Gastrocnemius medialis (tissue), 4 donors: ENCODE results near the gene NTMT1. TPM values are rescaled to one million over a fixed set of nuclear protein-coding genes. Genes with fewer than 3 reads are reported as not detected.
A peak's percentile ranks its signal among the peaks of the same experiment; 100 is the strongest.

Source experiments
- ATAC-seq, 2 donors: fragments of 150-250 bp; one replicate each; pipeline ENCODE4 v1.9.1; 2016
- DNase-seq, 2 donors: peaks; one replicate each; pipeline ENCODE4 v3.0.0-alpha.2; 2019
- H3K27ac ChIP-seq, 4 donors: fragments of 200-600 bp; sonication (generic); 1 replicate in 1 of 4; 2 replicates in 3 of 4; pipeline ENCODE4 v1.5.1; 2016 to 2018; ENCODE audit warnings: mild to moderate bottlenecking in 2 of 4, moderate library complexity in 1 of 4
- H3K27me3 ChIP-seq, 3 donors: fragments of 200-600 bp; sonication (generic) in 2 of 3; 1 replicate in 1 of 3; 2 replicates in 2 of 3; pipeline versions ENCODE4 v1.5.1 to v1.6.0; 2016 to 2019; ENCODE audit warnings: mild to moderate bottlenecking in 1 of 3, moderate library complexity in 1 of 3
- H3K36me3 ChIP-seq, 2 donors: fragments of 200-600 bp; sonication (generic) in 1 of 2; one replicate each; pipeline ENCODE4 v1.5.1; 2017 to 2018
- H3K4me1 ChIP-seq, 2 donors: fragments of 200-600 bp; sonication (generic) in 1 of 2; one replicate each; pipeline ENCODE4 v1.5.1; 2016 to 2017; ENCODE audit warnings: mild to moderate bottlenecking in 2 of 2
- H3K4me3 ChIP-seq, 4 donors: fragments of 200-600 bp; sonication (generic) in 3 of 4; 1 replicate in 1 of 4; 2 replicates in 3 of 4; pipeline ENCODE4 v1.5.1; 2016 to 2019; ENCODE audit warnings: mild to moderate bottlenecking in 2 of 4
- H3K9me3 ChIP-seq, 3 donors: fragments of 200-600 bp; sonication (generic) in 2 of 3; 1 replicate in 1 of 3; 2 replicates in 2 of 3; pipeline ENCODE4 v1.5.1; 2016 to 2019
- CTCF ChIP-seq, 5 experiments: fragments of 450-650 bp in 3 of 5; fragments of 200-600 bp in 2 of 5; sonication (generic) in 2 of 5; IDR thresholded peaks in 4 of 5; conservative IDR thresholded peaks in 1 of 5; 1 replicate in 4 of 5; 2 replicates in 1 of 5; pipeline ENCODE4 v1.5.1; 2016 to 2019; ENCODE audit warnings: antibody characterized with exemption in 5 of 5, mild to moderate bottlenecking in 3 of 5, moderate library complexity in 3 of 5
- POLR2A ChIP-seq, 2 donors: fragments of 450-650 bp; IDR thresholded peaks; one replicate each; pipeline ENCODE4 v1.6.1; 2017; ENCODE audit warnings: antibody characterized with exemption in 2 of 2, mild to moderate bottlenecking in 2 of 2, moderate library complexity in 2 of 2
- in situ Hi-C, 4 donors: fragments of 200-750 bp; cut with MboI; loops; one replicate each; pipeline versions ENCODE4 v1.15.0 to v1.8.0; 2017; ENCODE audit warnings: low sequenced_read_pairs in 4 of 4
- intact Hi-C: fragments of 100-400 bp; cut with DNase I; formaldehyde crosslinking; loops from one replicate; pipeline ENCODE4 v1.15.1; 2023; ENCODE audit warnings: low total_unique reads
- total RNA-seq, 4 donors: library from RNA; depleted of rRNA; stranded (reverse); fragments of >200 nt; gene quantifications; one replicate each; pipeline versions ENCODE4 v1.1.0 to v1.2.3, GENCODE V29; 2016

NTMT1 gene
- total RNA-seq, 4 donors from 2014 or later, result 37.8 to 82.1 (median 48.1) TPM

GRCh38 chr9:129653823-129654553 is 28.0 kb downstream of the NTMT1 start:
- Histone ChIP-seq H3K36me3 (no peaks in the 10 kb centered on the region), H3K4me3 (no peak overlapping the region), H3K9me3 (no peaks in the 10 kb centered on the region), H3K27ac (no peak overlapping the region), H3K27me3 (no peaks in the 10 kb centered on the region), H3K4me1 (no peaks in the 10 kb centered on the region)
- no peak for DNase-seq
- intact Hi-C loops (no loop called here), in situ Hi-C loops (loop anchor here in 1 of 4 donors (10.0 kb wide), 1 partner anchor 131 kb away; no protein-coding TSS in a partner anchor)
- TF ChIP-seq CTCF (IDR thresholded peaks at IDR 0.05 in 4 of 5, conservative IDR thresholded peaks at IDR 0.05 in 1 of 5) (no peak), POLR2A (IDR thresholded peaks at IDR 0.05) (no peak)
- no peak for ATAC-seq

- Histone ChIP-seq H3K36me3 (no peaks in the 10 kb centered on the region), H3K27me3 (no peaks in the 10 kb centered on the region), H3K4me3 (peak overlapping the region in 1 of 4 donors; percentile 9), H3K4me1 (no peaks in the 10 kb centered on the region), H3K9me3 (no peaks in the 10 kb centered on the region), H3K27ac (no peak overlapping the region)
- DNase-seq, result no peak
- in situ Hi-C loops (loop anchor here in 2 of 4 donors (5.0 to 10.0 kb wide), 2 partner anchors 128 to 130 kb away; no protein-coding TSS in a partner anchor), intact Hi-C loops (no loop called here)
- no peak for TF ChIP-seq POLR2A (IDR thresholded peaks at IDR 0.05)
- TF ChIP-seq CTCF (IDR thresholded peaks at IDR 0.05 in 4 of 5, conservative IDR thresholded peaks at IDR 0.05 in 1 of 5), result no peak
- no peak for ATAC-seq
Observed at GRCh38 chr9:129654554-129655040, 28.6 kb downstream of the NTMT1 start.

GRCh38 chr9:129655154-129655553 is 29.2 kb downstream of the NTMT1 start:
- in situ Hi-C loops, result loop anchor here in 2 of 4 donors (5.0 to 10.0 kb wide), 2 partner anchors 127 to 130 kb away; no protein-coding TSS in a partner anchor

GRCh38 chr9:129655696-129656095 is 29.7 kb downstream of the NTMT1 start:
- in situ Hi-C loops, result loop anchor here in 2 of 4 donors (5.0 to 10.0 kb wide), 2 partner anchors 127 to 129 kb away; no protein-coding TSS in a partner anchor
- no peaks in the 10 kb centered on the region for H3K36me3 ChIP-seq
- no peaks in the 10 kb centered on the region for H3K9me3 ChIP-seq
- TF ChIP-seq CTCF (IDR thresholded peaks at IDR 0.05 in 4 of 5, conservative IDR thresholded peaks at IDR 0.05 in 1 of 5), result no peak
- TF ChIP-seq POLR2A (IDR thresholded peaks at IDR 0.05), result no peak
- H3K4me3 ChIP-seq, result no peak overlapping the region
- no peak for DNase-seq
- ATAC-seq, result no peak
- H3K27ac ChIP-seq, result no peak overlapping the region
- H3K27me3 ChIP-seq, result no peaks in the 10 kb centered on the region
- no peaks in the 10 kb centered on the region for H3K4me1 ChIP-seq
- intact Hi-C loops, result no loop called here

More at GRCh38 chr9:129655154-129655553, 29.2 kb downstream of the NTMT1 start:
- ATAC-seq, result no peak
- Histone ChIP-seq H3K27me3 (no peaks in the 10 kb centered on the region), H3K4me1 (no peaks in the 10 kb centered on the region), H3K4me3 (no peak overlapping the region), H3K36me3 (no peaks in the 10 kb centered on the region), H3K9me3 (no peaks in the 10 kb centered on the region), H3K27ac (no peak overlapping the region)
- TF ChIP-seq CTCF (IDR thresholded peaks at IDR 0.05 in 4 of 5, conservative IDR thresholded peaks at IDR 0.05 in 1 of 5), result no peak
- no peak for TF ChIP-seq POLR2A (IDR thresholded peaks at IDR 0.05)
- no peak for DNase-seq
- intact Hi-C loops, result no loop called here
